Keratinocyte (primary cell): ENCODE measurements around the gene MMP19. TPM values are rescaled to one million over a fixed set of nuclear protein-coding genes. Genes with fewer than 3 reads are reported as not detected.

Source experiments
- DNase-seq: peaks from one replicate; pipeline ENCODE4 v3.0.0-alpha.2; 2011; ENCODE audit warnings: low read depth, missing footprints, low spot score
- FAIRE-seq: peaks from 2 replicates; lab custom pipeline; 2011; peaks lifted over from hg19 to GRCh38; lab: Jason Lieb, UNC
- H2AFZ ChIP-seq: 2 replicates; pipeline ENCODE4 v1.6.0; 2012; ENCODE audit warnings: low read length, control low read depth, inconsistent platforms; ENCODE audit not compliant: control insufficient read depth
- H3K27ac ChIP-seq: 2 replicates; pipeline ENCODE4 v1.5.1; 2011; ENCODE audit warnings: low read length; ENCODE audit not compliant: control insufficient read depth, insufficient read depth
- H3K27me3 ChIP-seq: 3 replicates; pipeline ENCODE4 v1.6.0; 2011; ENCODE audit warnings: low read length; ENCODE audit not compliant: control insufficient read depth, insufficient read depth; ENCODE audit errors: extremely low read depth
- H3K36me3 ChIP-seq, 2 experiments: 2 replicates in 1 of 2; 3 replicates in 1 of 2; pipeline ENCODE4 v1.5.1; 2011; ENCODE audit warnings: low read length in 2 of 2, mild to moderate bottlenecking in 1 of 2; ENCODE audit not compliant: control insufficient read depth in 2 of 2, insufficient read depth in 2 of 2; ENCODE audit errors: extremely low read depth in 1 of 2
- H3K4me1 ChIP-seq: 3 replicates; pipeline ENCODE4 v1.5.1; 2011; ENCODE audit warnings: low read length; ENCODE audit not compliant: control insufficient read depth, insufficient read depth; ENCODE audit errors: extremely low read depth
- H3K4me2 ChIP-seq: 3 replicates; pipeline ENCODE4 v1.6.0; 2011; ENCODE audit warnings: low read depth, low read length; ENCODE audit not compliant: control insufficient read depth, insufficient read depth; ENCODE audit errors: extremely low read depth
- H3K4me3 ChIP-seq, 3 experiments: fragments of 200-600 bp in 1 of 3; sonication (generic) in 1 of 3; 2 replicates in 2 of 3; 3 replicates in 1 of 3; pipeline ENCODE4 v1.5.1; 2011 to 2016; ENCODE audit warnings: low read length in 3 of 3, mild to moderate bottlenecking in 3 of 3, control low read depth in 2 of 3, inconsistent platforms in 1 of 3, low read depth in 1 of 3, mixed read lengths in 1 of 3, mixed run types in 1 of 3, moderate library complexity in 1 of 3; ENCODE audit not compliant: control insufficient read depth in 2 of 3, insufficient read depth in 2 of 3; ENCODE audit errors: extremely low read depth in 1 of 3
- H3K79me2 ChIP-seq: 2 replicates; pipeline ENCODE4 v1.6.0; 2012; ENCODE audit warnings: low read length; ENCODE audit not compliant: control insufficient read depth, insufficient read depth
- H3K9ac ChIP-seq: 3 replicates; pipeline ENCODE4 v1.6.0; 2011; ENCODE audit warnings: low read length; ENCODE audit not compliant: control insufficient read depth, insufficient read depth; ENCODE audit errors: extremely low read depth
- H3K9me1 ChIP-seq: 3 replicates; pipeline ENCODE4 v1.6.0; 2011; ENCODE audit warnings: low read length; ENCODE audit not compliant: control insufficient read depth, insufficient read depth; ENCODE audit errors: extremely low read depth
- H3K9me3 ChIP-seq: 2 replicates; pipeline ENCODE4 v1.5.1; 2012; ENCODE audit warnings: low read depth, low read length; ENCODE audit not compliant: control insufficient read depth
- H4K20me1 ChIP-seq: 3 replicates; pipeline ENCODE4 v1.6.0; 2011; ENCODE audit warnings: low read length; ENCODE audit not compliant: control insufficient read depth, insufficient read depth; ENCODE audit errors: extremely low read depth
- CTCF ChIP-seq, 3 experiments: IDR thresholded peaks in 1 of 3; conservative IDR thresholded peaks in 1 of 3; optimal IDR thresholded peaks in 1 of 3; 2 replicates in 2 of 3; 3 replicates in 1 of 3; pipeline versions ENCODE3 to v1.5.1; 2011; ENCODE audit warnings: low read length in 3 of 3, mild to moderate bottlenecking in 3 of 3, moderate library complexity in 2 of 3, control low read depth in 1 of 3, inconsistent platforms in 1 of 3; ENCODE audit not compliant: insufficient read depth in 2 of 3; ENCODE audit errors: extremely low read depth in 1 of 3
- EZH2 ChIP-seq: IDR thresholded peaks from one replicate; pipeline ENCODE4 v1.6.1; 2012; ENCODE audit warnings: inconsistent platforms, mild to moderate bottlenecking, low read length, moderate library complexity
- dilution Hi-C: fragments of 300-500 bp; cut with MboI; formaldehyde crosslinking; loops from one replicate; pipeline ENCODE4 v1.7.0; 2020; ENCODE audit warnings: low sequenced_read_pairs; ENCODE audit not compliant: extremely low pct_ligation_motif_present
- polyA plus RNA-seq, 5 experiments: library from polyadenylated mRNA; depleted of rRNA in 3 of 5; stranded (reverse) in 3 of 5; stranded (forward) in 1 of 5; unstranded in 1 of 5; fragments of >200 nt; gene quantifications; 1 replicate in 1 of 5; 2 replicates in 3 of 5; 3 replicates in 1 of 5; pipeline versions ENCODE4 v1.2.1 to v1.2.3, GENCODE V29; 2011 to 2012; ENCODE audit warnings: missing spikeins in 2 of 5, low read depth in 1 of 5, low replicate concordance in 1 of 5

The MMP19 gene
- polyA plus RNA-seq, 1 donor (not counting 4 experiments of a cell fraction or from before 2014, with no cell fraction given): 2.7 TPM

GRCh38 chr12:55818140-55818728, 24.5 kb downstream of the MMP19 start:
- H3K9ac ChIP-seq: peak overlapping the region; percentile 81
- H3K4me3 ChIP-seq: peak overlapping the region; percentile 61 to 86 (median 78)
- peaks cover 63% of the 10 kb centered on the region for H3K79me2 ChIP-seq
- peak overlapping the region; percentile 75 for H3K4me2 ChIP-seq
- no peak for DNase-seq
- no peak for FAIRE-seq
- H3K27ac ChIP-seq: peak overlapping the region; percentile 77
- TF ChIP-seq CTCF (optimal IDR thresholded peaks at IDR 0.05 in 1 of 3, IDR thresholded peaks at IDR 0.05 in 1 of 3, conservative IDR thresholded peaks at IDR 0.05 in 1 of 3; ENCODE audit: extremely low read depth in 1 of 3, insufficient read depth in 2 of 3, low read length in 3 of 3): no peak
- TF ChIP-seq EZH2: no peak
- H3K4me1 ChIP-seq: peaks cover 14% of the 10 kb centered on the region
- H4K20me1 ChIP-seq: no peaks in the 10 kb centered on the region
- H3K36me3 ChIP-seq: peaks cover 23 to 41% of the 10 kb centered on the region in 2 experiments
- peak overlapping the region; percentile 71 for H2AFZ ChIP-seq
- no peaks in the 10 kb centered on the region for H3K9me3 ChIP-seq
- peaks cover 2% of the 10 kb centered on the region for H3K9me1 ChIP-seq
- no peaks in the 10 kb centered on the region for H3K27me3 ChIP-seq
- dilution Hi-C loops: no loop called here

- Histone ChIP-seq H3K4me1 (peaks cover 14% of the 10 kb centered on the region), H3K4me2 (peak within 1 kb of the TSS; percentile 75), H3K79me2 (peaks cover 70% of the 10 kb centered on the region), H4K20me1 (no peaks in the 10 kb centered on the region), H3K4me3 (peak within 1 kb of the TSS; percentile 61 to 98 (median 93)), H2AFZ (peak within 1 kb of the TSS; percentile 88), H3K27me3 (no peaks in the 10 kb centered on the region), H3K36me3 (peaks cover 22 to 34% of the 10 kb centered on the region in 2 experiments), H3K9me1 (no peaks in the 10 kb centered on the region), H3K27ac (peak within 1 kb of the TSS; percentile 92), H3K9me3 (no peaks in the 10 kb centered on the region), H3K9ac (peak within 1 kb of the TSS; percentile 88)
- DNase-seq (peak; percentile 99), FAIRE-seq (peak; percentile 84)
- no peak for TF ChIP-seq CTCF (optimal IDR thresholded peaks at IDR 0.05 in 1 of 3, IDR thresholded peaks at IDR 0.05 in 1 of 3, conservative IDR thresholded peaks at IDR 0.05 in 1 of 3; ENCODE audit: extremely low read depth in 1 of 3, insufficient read depth in 2 of 3, low read length in 3 of 3)
- no peak for TF ChIP-seq EZH2
- dilution Hi-C loops: no loop called here
Observed at GRCh38 chr12:55817345-55818139, 25.2 kb downstream of the MMP19 start, which contains the start of the genes ORMDL2 and SARNP. TSS of gene ORMDL2 (plus strand) at chr12:55818041. CDS start at chr12:55819000, 959 bp downstream. TSS of gene SARNP (minus strand) at chr12:55817724. CDS start at chr12:55817701, 23 bp downstream.
